HL-60 (cell line): ENCODE data around the gene GUCY1A2.

Source experiments
- DNase-seq, 2 experiments: peaks; one replicate each; pipeline ENCODE4 v3.0.0-alpha.2; 2010 to 2020; ENCODE audit warnings: low read depth in 1 of 2, low spot score in 1 of 2
- H3K27ac ChIP-seq: fragments of 250-450 bp; sonication (Bioruptor Pico); replicated peaks from 2 replicates; pipeline ENCODE4 v1.5.1; 2020; ENCODE audit warnings: mild to moderate bottlenecking, moderate library complexity
- H3K27me3 ChIP-seq: fragments of 250-450 bp; sonication (Bioruptor Pico); 2 replicates; pipeline ENCODE4 v1.5.1; 2021; ENCODE audit warnings: mild to moderate bottlenecking, moderate library complexity; ENCODE audit not compliant: insufficient read depth, poor library complexity, severe bottlenecking
- H3K4me3 ChIP-seq: replicated peaks from 2 replicates; pipeline ENCODE4 v1.5.1; 2011; ENCODE audit warnings: mild to moderate bottlenecking, control low read depth, low read length; ENCODE audit not compliant: insufficient read depth
- CTCF ChIP-seq: IDR thresholded peaks from one replicate; pipeline ENCODE4 v1.5.1; 2011; ENCODE audit warnings: low read length, control low read depth, inconsistent platforms; ENCODE audit not compliant: insufficient read depth
- GABPA ChIP-seq: IDR thresholded peaks from 2 replicates; pipeline ENCODE4 v1.6.1; 2012; ENCODE audit warnings: low read depth
- POLR2AphosphoS5 ChIP-seq: IDR thresholded peaks from 2 replicates; pipeline ENCODE4 v1.6.1; 2012; ENCODE audit warnings: low read depth
- REST ChIP-seq: IDR thresholded peaks from 2 replicates; pipeline ENCODE4 v1.6.1; 2012; ENCODE audit warnings: low read depth; ENCODE audit not compliant: insufficient replicate concordance
- SPI1 ChIP-seq: IDR thresholded peaks from 2 replicates; pipeline ENCODE4 v1.6.1; 2012; ENCODE audit warnings: low read depth, mild to moderate bottlenecking, borderline replicate concordance

Gene GUCY1A2

GRCh38 chr11:106971864-106972263 lies 46.4 kb downstream of the GUCY1A2 start:
- Histone ChIP-seq H3K27ac (no peak overlapping the region), H3K27me3 (peaks cover 2% of the 10 kb centered on the region), H3K4me3 (no peak overlapping the region)
- TF ChIP-seq POLR2AphosphoS5 (no peak), CTCF (no peak)
- DNase-seq = no peak

DNA sequence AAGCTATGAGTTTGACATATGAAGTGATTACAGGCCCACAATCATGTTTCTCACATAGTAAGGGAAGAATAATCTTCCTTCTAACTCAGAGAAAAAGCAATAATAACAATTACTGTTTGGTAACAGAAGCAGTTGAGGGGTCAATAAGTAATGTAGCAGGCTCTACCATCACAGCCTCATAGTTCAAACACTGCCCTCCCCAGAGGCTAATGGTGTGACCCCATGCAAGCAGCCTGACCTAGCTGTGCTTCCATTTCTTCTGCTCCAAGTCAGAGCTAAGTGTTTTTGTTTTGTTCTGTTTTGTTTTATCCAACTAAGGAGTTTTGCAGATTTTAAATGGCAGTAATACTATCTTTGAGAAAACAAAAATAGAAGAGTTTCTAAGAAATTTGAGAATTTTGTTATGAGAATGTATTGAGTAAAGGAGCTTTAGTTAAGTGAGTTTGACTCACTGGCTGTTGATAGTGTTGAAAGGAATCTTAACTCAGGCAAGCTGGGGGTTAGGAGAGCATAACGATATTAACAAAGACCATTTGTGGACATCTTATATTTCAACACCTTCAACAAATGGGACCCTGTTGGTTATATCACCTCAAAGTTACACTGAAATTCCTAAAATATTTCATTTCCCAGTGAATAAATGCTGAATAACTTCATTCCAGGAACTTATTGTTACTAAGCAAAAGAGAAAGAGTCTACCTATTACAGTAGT lies 48.5 kb downstream of the GUCY1A2 start:
- Histone ChIP-seq H3K27me3 (peaks cover 2% of the 10 kb centered on the region), H3K4me3 (no peak overlapping the region), H3K27ac (no peak overlapping the region)
- TF ChIP-seq CTCF (no peak), SPI1 (no peak), POLR2AphosphoS5 (no peak), REST (no peak), GABPA (no peak)
- no peak for DNase-seq

DNA sequence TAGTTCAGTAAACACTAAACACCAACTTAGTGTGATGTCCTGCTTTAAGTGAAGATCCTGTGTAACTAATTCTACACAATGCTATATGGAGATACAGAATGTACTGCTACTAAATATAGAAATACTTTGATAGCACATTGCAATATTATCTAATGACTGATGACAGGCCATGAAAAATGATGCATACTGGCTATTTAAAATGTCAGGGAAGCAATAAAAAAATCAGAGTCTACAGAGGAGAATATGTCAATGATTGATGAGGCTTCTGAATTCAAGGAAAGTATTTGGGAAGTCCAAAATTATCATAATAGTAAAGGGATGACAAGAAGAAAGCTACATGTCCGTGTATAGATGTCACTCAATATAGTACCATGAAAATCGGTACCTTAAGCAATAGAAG lies 55.3 kb downstream of the GUCY1A2 start:
- H3K27ac ChIP-seq = no peak overlapping the region
- DNase-seq = no peak
- H3K27me3 ChIP-seq = peaks cover 2% of the 10 kb centered on the region
- H3K4me3 ChIP-seq = no peak overlapping the region
- TF ChIP-seq SPI1 (no peak), CTCF (no peak), GABPA (no peak)

DNA sequence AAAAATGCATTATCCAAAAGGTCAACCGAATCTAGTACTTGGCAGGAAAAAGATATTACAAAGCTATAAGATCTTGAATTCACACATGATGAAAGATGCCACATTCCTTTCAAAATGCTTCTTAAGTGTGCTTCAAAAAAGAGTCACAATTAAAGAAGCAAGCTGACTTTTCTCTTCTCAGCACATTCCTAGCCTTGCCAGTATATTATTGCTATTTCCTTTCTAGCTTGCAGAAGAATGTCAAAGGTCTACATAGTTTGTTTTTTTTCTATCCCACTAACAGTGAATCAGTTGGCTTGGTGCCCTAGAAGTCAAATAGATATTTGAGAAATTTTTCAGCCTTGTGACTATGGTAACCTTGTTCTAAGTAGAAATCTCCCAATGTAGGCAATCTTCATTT lies 56.8 kb downstream of the GUCY1A2 start:
- Histone ChIP-seq H3K27me3 (peaks cover 2% of the 10 kb centered on the region), H3K4me3 (no peak overlapping the region), H3K27ac (no peak overlapping the region)
- DNase-seq = no peak
- TF ChIP-seq GABPA = no peak

DNA sequence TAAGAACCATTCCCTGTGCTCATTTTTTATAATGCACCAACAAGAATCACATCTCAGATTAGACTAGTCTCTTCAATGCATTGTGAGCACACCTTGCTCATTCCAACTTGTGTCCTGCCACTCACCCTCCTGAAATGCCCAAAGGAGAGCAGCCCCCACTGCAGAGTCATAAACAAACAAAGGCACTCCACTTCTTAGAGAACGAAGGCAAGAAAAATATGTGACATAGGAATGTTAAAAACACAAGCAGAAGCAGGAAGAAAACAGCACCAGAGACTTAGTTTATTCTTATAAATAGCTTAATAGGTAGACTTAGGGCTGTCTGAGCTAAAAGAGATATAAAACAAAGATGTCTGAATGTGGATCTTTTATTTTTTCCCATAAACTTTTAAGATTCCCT lies 57.2 kb downstream of the GUCY1A2 start:
- DNase-seq = no peak
- peaks cover 2% of the 10 kb centered on the region for H3K27me3 ChIP-seq
- no peak for TF ChIP-seq CTCF
- no peak for TF ChIP-seq GABPA
- no peak for TF ChIP-seq REST
- TF ChIP-seq POLR2AphosphoS5 = no peak
- TF ChIP-seq SPI1 = no peak
- H3K4me3 ChIP-seq = no peak overlapping the region
- no peak overlapping the region for H3K27ac ChIP-seq
